Osteoblast (primary cell): ENCODE data around the gene ASCC1. TPM values are rescaled to one million over a fixed set of nuclear protein-coding genes. Genes with fewer than 3 reads are reported as not detected.

ENCODE experiments used
- DNase-seq: peaks from one replicate; pipeline ENCODE4 v3.0.0; 2011; ENCODE audit warnings: low spot score, mixed read lengths; ENCODE audit not compliant: insufficient read length; ENCODE audit errors: missing footprints
- H2AFZ ChIP-seq: 2 replicates; pipeline ENCODE4 v1.6.0; 2011; ENCODE audit warnings: mild to moderate bottlenecking, low read length
- H3K27ac ChIP-seq: 2 replicates; pipeline ENCODE4 v1.5.1; 2011; ENCODE audit warnings: mild to moderate bottlenecking, low read depth, low read length, moderate library complexity
- H3K27me3 ChIP-seq: 2 replicates; pipeline ENCODE4 v1.6.0; 2012; ENCODE audit warnings: mild to moderate bottlenecking, control low read depth, inconsistent platforms, low read length, moderate library complexity; ENCODE audit not compliant: insufficient read depth
- H3K36me3 ChIP-seq: 2 replicates; pipeline ENCODE4 v1.5.1; 2011; ENCODE audit warnings: mild to moderate bottlenecking, low read length, control low read depth, moderate library complexity; ENCODE audit not compliant: insufficient read depth
- H3K4me1 ChIP-seq: 2 replicates; pipeline ENCODE4 v1.5.1; 2011; ENCODE audit warnings: mild to moderate bottlenecking, low read length, control low read depth, moderate library complexity; ENCODE audit not compliant: insufficient read depth
- H3K4me2 ChIP-seq: 2 replicates; pipeline ENCODE4 v1.6.0; 2011; ENCODE audit warnings: mild to moderate bottlenecking, low read length; ENCODE audit not compliant: insufficient read depth
- H3K4me3 ChIP-seq: fragments of 200-600 bp; sonication (generic); 3 replicates; pipeline ENCODE4 v1.5.1; 2012; ENCODE audit warnings: mild to moderate bottlenecking, low read length, inconsistent platforms; ENCODE audit not compliant: insufficient read depth
- H3K79me2 ChIP-seq: 2 replicates; pipeline ENCODE4 v1.6.0; 2012; ENCODE audit warnings: mild to moderate bottlenecking, low read length, control low read depth, inconsistent platforms; ENCODE audit not compliant: insufficient read depth
- H3K9me3 ChIP-seq: 2 replicates; pipeline ENCODE4 v1.5.1; 2011; ENCODE audit warnings: low read depth, low read length, control low read depth
- H4K20me1 ChIP-seq: 2 replicates; pipeline ENCODE4 v1.6.0; 2012; ENCODE audit warnings: mild to moderate bottlenecking, low read length, control low read depth; ENCODE audit not compliant: insufficient read depth
- CTCF ChIP-seq: IDR thresholded peaks from 2 replicates; pipeline ENCODE4 v1.5.1; 2011; ENCODE audit warnings: mild to moderate bottlenecking, low read depth, low read length, moderate library complexity; ENCODE audit errors: extremely low read depth
- total RNA-seq: library from RNA; depleted of rRNA; stranded (reverse); fragments of >200 nt; gene quantifications from 2 replicates; pipeline ENCODE4 v1.2.3, GENCODE V29; 2012

ASCC1 gene
- total RNA-seq, 1 donor: 40.2 TPM

DNA sequence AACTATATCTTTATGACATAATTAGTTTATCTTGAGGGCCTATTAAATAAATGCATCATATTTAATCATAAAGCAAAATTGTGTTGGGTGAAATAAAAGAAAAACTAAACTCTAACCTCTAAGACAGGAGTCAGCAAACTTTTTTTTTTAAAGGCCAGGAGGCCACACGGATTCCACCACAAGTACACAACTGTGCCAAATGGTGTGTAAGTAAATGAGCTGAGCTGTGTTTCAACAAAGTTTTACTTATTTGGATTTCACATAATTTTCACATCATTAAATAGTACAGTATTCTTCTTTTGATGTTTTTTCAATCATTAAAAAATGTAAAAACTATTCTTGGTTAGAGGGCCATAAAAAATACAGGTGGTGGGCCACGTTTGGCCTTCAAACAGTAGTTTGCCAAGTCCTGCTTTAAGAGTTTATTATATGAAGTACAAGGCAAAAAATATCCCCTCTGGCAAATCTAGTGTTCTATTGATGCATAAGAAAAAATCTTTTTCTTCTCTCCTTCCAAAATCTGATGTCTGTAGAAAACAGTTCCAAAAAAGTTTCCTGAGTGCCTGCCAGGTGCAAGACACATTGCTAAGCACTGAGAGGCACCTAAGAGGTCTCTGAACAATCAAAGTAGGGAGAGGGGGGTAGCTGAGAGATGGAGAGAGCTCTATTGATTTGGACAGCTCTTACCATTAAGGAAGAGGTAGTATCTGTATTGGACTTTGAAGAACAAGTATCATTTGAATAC is 101.2 kb downstream of the ASCC1 start:
- no peaks in the 10 kb centered on the region for H3K79me2 ChIP-seq
- no peak overlapping the region for H2AFZ ChIP-seq
- H3K4me3 ChIP-seq: no peak overlapping the region
- H3K27ac ChIP-seq: no peak overlapping the region
- no peaks in the 10 kb centered on the region for H3K9me3 ChIP-seq
- H3K4me2 ChIP-seq: no peak overlapping the region
- DNase-seq: no peak
- no peaks in the 10 kb centered on the region for H3K27me3 ChIP-seq
- H3K36me3 ChIP-seq: no peaks in the 10 kb centered on the region
- H4K20me1 ChIP-seq: no peaks in the 10 kb centered on the region
- TF ChIP-seq CTCF: no peak
- H3K4me1 ChIP-seq: no peaks in the 10 kb centered on the region

DNA sequence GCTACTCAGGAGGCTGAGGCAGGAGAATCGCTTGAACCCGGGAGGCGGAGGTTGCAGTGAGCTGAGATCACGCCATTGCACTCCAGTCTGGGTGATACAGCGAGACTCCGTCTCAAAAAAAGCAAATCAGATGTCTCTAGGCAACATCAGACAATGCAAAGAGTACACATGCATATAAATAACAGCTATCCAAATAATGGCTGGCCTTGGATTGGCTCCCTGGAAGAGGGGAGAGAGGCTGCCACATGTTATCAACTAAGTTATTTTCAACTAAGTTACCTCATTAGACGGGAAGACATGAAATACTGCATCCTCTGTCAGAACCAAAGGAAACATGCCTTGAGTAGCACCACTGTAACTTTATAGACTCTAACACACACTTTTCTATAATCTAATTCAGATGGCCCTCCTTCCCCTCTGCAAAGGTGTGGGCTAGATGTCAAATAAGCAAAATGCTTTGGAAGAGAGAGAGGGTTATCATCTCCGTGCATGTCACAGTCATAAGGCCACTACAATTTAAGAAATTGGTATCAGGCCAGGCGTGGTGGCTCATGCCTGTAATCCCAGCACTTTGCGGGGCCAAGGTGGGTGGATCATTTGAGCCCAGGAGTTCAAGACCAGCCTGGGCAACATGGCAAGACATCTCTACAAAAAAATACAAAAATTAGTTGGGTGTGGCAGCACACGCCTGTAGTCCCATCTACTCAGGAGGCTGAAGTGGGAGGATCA is 105.2 kb downstream of the ASCC1 start:
- no peak for DNase-seq
- no peak overlapping the region for H3K27ac ChIP-seq
- H3K79me2 ChIP-seq: no peaks in the 10 kb centered on the region
- H2AFZ ChIP-seq: no peak overlapping the region
- H3K27me3 ChIP-seq: no peaks in the 10 kb centered on the region
- no peak overlapping the region for H3K4me3 ChIP-seq
- no peaks in the 10 kb centered on the region for H3K4me1 ChIP-seq
- H3K36me3 ChIP-seq: no peaks in the 10 kb centered on the region
- no peaks in the 10 kb centered on the region for H3K9me3 ChIP-seq
- H3K4me2 ChIP-seq: no peak overlapping the region
- H4K20me1 ChIP-seq: no peaks in the 10 kb centered on the region
- no peak for TF ChIP-seq CTCF

- TF ChIP-seq CTCF: no peak
- Histone ChIP-seq H3K4me1 (no peaks in the 10 kb centered on the region), H4K20me1 (no peaks in the 10 kb centered on the region)
Measured at GRCh38 chr10:72109636-72110157, 106.4 kb downstream of the ASCC1 start.

More at GRCh38 chr10:72109636-72110157, 106.4 kb downstream of the ASCC1 start:
- Histone ChIP-seq H3K9me3 (no peaks in the 10 kb centered on the region), H3K36me3 (no peaks in the 10 kb centered on the region), H2AFZ (no peak overlapping the region), H3K27ac (no peak overlapping the region), H3K4me2 (no peak overlapping the region), H3K79me2 (no peaks in the 10 kb centered on the region), H3K27me3 (no peaks in the 10 kb centered on the region), H3K4me3 (no peak overlapping the region)
- DNase-seq: no peak
